Measurements from ENCODE around the gene HTR6.

DNA sequence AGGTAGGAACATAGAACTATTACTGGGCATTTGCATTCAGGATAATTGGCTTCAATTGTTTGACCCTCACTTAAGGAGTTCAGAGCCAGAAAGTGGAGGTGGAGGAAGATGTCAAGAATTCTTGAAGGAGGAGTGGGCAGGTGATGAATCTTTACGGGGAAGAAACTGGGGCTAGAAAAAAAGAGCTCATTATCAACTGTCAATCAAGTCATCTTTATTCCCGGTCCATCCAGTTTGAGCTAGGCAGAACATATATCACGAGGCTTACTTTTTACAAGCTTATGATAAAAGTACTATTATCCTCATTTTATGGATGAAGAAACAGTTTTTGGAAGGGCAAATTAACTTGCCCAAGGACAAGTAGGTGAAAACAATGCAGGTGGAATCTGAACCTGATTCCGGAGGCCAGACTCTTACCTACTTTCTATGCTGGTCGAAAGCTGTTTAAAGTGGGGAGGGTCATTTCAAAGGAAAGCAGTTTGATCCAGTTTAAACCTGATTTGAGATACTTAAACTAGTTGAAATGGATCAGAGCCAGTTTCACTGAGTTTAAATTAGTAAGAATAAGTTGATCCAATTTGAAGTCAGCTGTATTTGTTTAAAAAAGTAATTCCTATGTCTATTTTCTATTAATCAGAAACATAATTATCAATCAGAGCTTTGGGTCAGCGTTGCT, 33.8 kb upstream of the HTR6 start:
- TF ChIP-seq, protein P1, sequence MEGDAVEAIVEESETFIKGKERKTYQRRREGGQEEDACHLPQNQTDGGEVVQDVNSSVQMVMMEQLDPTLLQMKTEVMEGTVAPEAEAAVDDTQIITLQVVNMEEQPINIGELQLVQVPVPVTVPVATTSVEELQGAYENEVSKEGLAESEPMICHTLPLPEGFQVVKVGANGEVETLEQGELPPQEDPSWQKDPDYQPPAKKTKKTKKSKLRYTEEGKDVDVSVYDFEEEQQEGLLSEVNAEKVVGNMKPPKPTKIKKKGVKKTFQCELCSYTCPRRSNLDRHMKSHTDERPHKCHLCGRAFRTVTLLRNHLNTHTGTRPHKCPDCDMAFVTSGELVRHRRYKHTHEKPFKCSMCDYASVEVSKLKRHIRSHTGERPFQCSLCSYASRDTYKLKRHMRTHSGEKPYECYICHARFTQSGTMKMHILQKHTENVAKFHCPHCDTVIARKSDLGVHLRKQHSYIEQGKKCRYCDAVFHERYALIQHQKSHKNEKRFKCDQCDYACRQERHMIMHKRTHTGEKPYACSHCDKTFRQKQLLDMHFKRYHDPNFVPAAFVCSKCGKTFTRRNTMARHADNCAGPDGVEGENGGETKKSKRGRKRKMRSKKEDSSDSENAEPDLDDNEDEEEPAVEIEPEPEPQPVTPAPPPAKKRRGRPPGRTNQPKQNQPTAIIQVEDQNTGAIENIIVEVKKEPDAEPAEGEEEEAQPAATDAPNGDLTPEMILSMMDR (IDR thresholded peaks at IDR 0.05; ENCODE audit: borderline replicate concordance, extremely low read depth, low read length, poor library complexity, severe bottlenecking) = no peak
- TF ChIP-seq EZH2 (IDR thresholded peaks at IDR 0.05; ENCODE audit: borderline replicate concordance, low read depth, low read length, severe bottlenecking) = no peak

Data from DND-41 (cell line).